SK-N-SH treated with all-trans-retinoic acid at 6 μM for 48 hours (cell line): Measurements from ENCODE around the gene DOCK1.

ENCODE experiments used
- ATAC-seq: fragments of 200-7000 bp; cut with Tn5 transposase; 3 replicates; pipeline ENCODE4 v1.9.1; 2020; ENCODE audit warnings: mild to moderate bottlenecking, moderate library complexity
- ARNTL ChIP-seq: fragments of 450-650 bp; formaldehyde crosslinking; IDR thresholded peaks from 2 replicates; pipeline ENCODE4 v1.5.0; 2020; ENCODE audit warnings: low read depth, mild to moderate bottlenecking, moderate library complexity, borderline replicate concordance
- BACH2 ChIP-seq: fragments of 250-450 bp; sonication (Bioruptor Pico); IDR thresholded peaks from 2 replicates; pipeline ENCODE4 v1.9.0; 2021; ENCODE audit warnings: mild to moderate bottlenecking, borderline replicate concordance
- CSDC2 ChIP-seq: fragments of 250-450 bp; sonication (Bioruptor Pico); IDR thresholded peaks from 2 replicates; pipeline ENCODE4 v1.5.0; 2020; ENCODE audit warnings: mild to moderate bottlenecking, moderate library complexity
- CSRNP3 ChIP-seq: fragments of 250-450 bp; sonication (Bioruptor Pico); IDR thresholded peaks from 2 replicates; pipeline ENCODE4 v1.5.1; 2021; ENCODE audit warnings: mild to moderate bottlenecking, moderate library complexity
- ESRRG ChIP-seq: fragments of 250-450 bp; sonication (Bioruptor Pico); IDR thresholded peaks from 2 replicates; pipeline ENCODE4 v1.6.1; 2021; ENCODE audit warnings: mild to moderate bottlenecking
- ISL1 ChIP-seq: fragments of 250-450 bp; sonication (Bioruptor Pico); IDR thresholded peaks from 2 replicates; pipeline ENCODE4 v2.1.2; 2022; ENCODE audit warnings: mild to moderate bottlenecking, moderate library complexity
- PATZ1 ChIP-seq: fragments of 250-450 bp; sonication (Bioruptor Pico); IDR thresholded peaks from 2 replicates; pipeline ENCODE4 v1.8.0; 2020; ENCODE audit warnings: mild to moderate bottlenecking, moderate library complexity, borderline replicate concordance
- POU6F1 ChIP-seq: fragments of 250-450 bp; sonication (Bioruptor Pico); IDR thresholded peaks from 2 replicates; pipeline ENCODE4 v1.8.0; 2021; ENCODE audit warnings: low read depth, mild to moderate bottlenecking, moderate library complexity, borderline replicate concordance
- PPARA ChIP-seq: fragments of 250-450 bp; sonication (Bioruptor Pico); IDR thresholded peaks from 2 replicates; pipeline ENCODE4 v1.5.0; 2020; ENCODE audit warnings: mild to moderate bottlenecking, borderline replicate concordance
- RARB ChIP-seq: fragments of 250-450 bp; sonication (Bioruptor Pico); IDR thresholded peaks from 2 replicates; pipeline ENCODE4 v1.8.0; 2021; ENCODE audit warnings: mild to moderate bottlenecking, moderate library complexity
- SNAI2 ChIP-seq: fragments of 250-450 bp; sonication (Bioruptor Pico); IDR thresholded peaks from 2 replicates; pipeline ENCODE4 v1.5.0; 2020; ENCODE audit warnings: mild to moderate bottlenecking, moderate library complexity
- TCF4 ChIP-seq: fragments of 250-450 bp; sonication (Bioruptor Pico); IDR thresholded peaks from 2 replicates; pipeline ENCODE4 v1.8.0; 2021; ENCODE audit warnings: mild to moderate bottlenecking, moderate library complexity, borderline replicate concordance
- TSHZ2 ChIP-seq: fragments of 250-450 bp; sonication (Bioruptor Pico); IDR thresholded peaks from 2 replicates; pipeline ENCODE4 v1.5.0; 2020; ENCODE audit warnings: mild to moderate bottlenecking, moderate library complexity
- ZC3H10 ChIP-seq: fragments of 250-450 bp; sonication (Bioruptor Pico); IDR thresholded peaks from 2 replicates; pipeline ENCODE4 v1.5.1; 2021; ENCODE audit warnings: mild to moderate bottlenecking, moderate library complexity
- ZFP3 ChIP-seq: fragments of 250-450 bp; sonication (Bioruptor Pico); IDR thresholded peaks from 2 replicates; pipeline ENCODE4 v1.5.0; 2020; ENCODE audit warnings: mild to moderate bottlenecking, moderate library complexity
- ZFP30 ChIP-seq: fragments of 450-650 bp; formaldehyde crosslinking; IDR thresholded peaks from 2 replicates; pipeline ENCODE4 v1.5.0; 2022; ENCODE audit warnings: mild to moderate bottlenecking, moderate library complexity
- ZNF565 ChIP-seq: fragments of 450-650 bp; formaldehyde crosslinking; conservative IDR thresholded peaks from 2 replicates; pipeline ENCODE4 v1.5.0; 2020; ENCODE audit warnings: low read depth, mild to moderate bottlenecking, moderate library complexity
- ZNF70 ChIP-seq: fragments of 450-650 bp; formaldehyde crosslinking; IDR thresholded peaks from 2 replicates; pipeline ENCODE4 v1.5.0; 2020; ENCODE audit warnings: mild to moderate bottlenecking, moderate library complexity
- ZNF8 ChIP-seq: fragments of 450-650 bp; formaldehyde crosslinking; IDR thresholded peaks from 2 replicates; pipeline ENCODE4 v1.5.0; 2020; ENCODE audit warnings: mild to moderate bottlenecking, moderate library complexity

The DOCK1 gene

GRCh38 chr10:127000598-127000997 is 95.4 kb downstream of the DOCK1 start:
- no peak for ATAC-seq

GRCh38 chr10:127003032-127003685 is 97.9 kb downstream of the DOCK1 start:
- TF ChIP-seq RARB (CRISPR knock-in tag), result no peak
- TF ChIP-seq ZC3H10 (CRISPR knock-in tag), result no peak
- no peak for TF ChIP-seq POU6F1
- no peak for TF ChIP-seq ZNF70
- no peak for TF ChIP-seq ISL1 (CRISPR knock-in tag)
- TF ChIP-seq PATZ1, result no peak
- TF ChIP-seq CSRNP3 (CRISPR knock-in tag), result no peak
- TF ChIP-seq TSHZ2 (CRISPR knock-in tag), result no peak
- no peak for TF ChIP-seq ZFP30 (CRISPR knock-in tag)
- no peak for TF ChIP-seq ZNF8 (CRISPR knock-in tag)
- TF ChIP-seq ESRRG, result no peak
- no peak for TF ChIP-seq TCF4 (CRISPR knock-in tag)
- TF ChIP-seq BACH2 (CRISPR knock-in tag), result no peak
- TF ChIP-seq ARNTL (CRISPR knock-in tag), result no peak

More at GRCh38 chr10:127000598-127000997, 95.4 kb downstream of the DOCK1 start:
- TF ChIP-seq SNAI2 (CRISPR knock-in tag) (no peak), ZNF565 (no peak), PATZ1 (no peak), PPARA (CRISPR knock-in tag) (no peak), ZFP3 (CRISPR knock-in tag) (no peak), POU6F1 (no peak)

GRCh38 chr10:127006453-127006852 is 101.2 kb downstream of the DOCK1 start:
- no peak for TF ChIP-seq SNAI2 (CRISPR knock-in tag)
- no peak for TF ChIP-seq ZNF70
- no peak for TF ChIP-seq CSDC2
- TF ChIP-seq PPARA (CRISPR knock-in tag), result no peak
- ATAC-seq, result no peak

More at GRCh38 chr10:127003032-127003685, 97.9 kb downstream of the DOCK1 start:
- no peak for ATAC-seq
